GM12878 (cell line): ENCODE data around the gene CCDC178. TPM values are rescaled to one million over a fixed set of nuclear protein-coding genes. Genes with fewer than 3 reads are reported as not detected.

ENCODE experiments used
- ATAC-seq: fragments of 200-7000 bp; cut with Tn5 transposase; 3 replicates; pipeline ENCODE4 v1.9.1; 2020; ENCODE audit warnings: mild to moderate bottlenecking, moderate library complexity
- BruUV-seq: library from RNA; stranded (reverse); fragments of 400-500 nt; replicated peaks from 2 replicates; lab custom pipeline; 2021; lab: Mats Ljungman, UMichigan
- CTCF ChIA-PET: fragments of 300-600 bp; sonication (Branson Sonifier 250); formaldehyde crosslinking; extraction: SDS; loops from one replicate; lab custom pipeline; 2021; ENCODE audit warnings: inconsistent platforms; lab: Yijun Ruan, JAX
- POLR2A ChIA-PET: fragments of 350-600 bp; formaldehyde crosslinking; extraction: SDS; loops from one replicate; lab custom pipeline; 2021; ENCODE audit warnings: inconsistent platforms; lab: Charles Lee
- RAD21 ChIA-PET: fragments of 300-600 bp; sonication (Branson Sonifier 250); formaldehyde crosslinking; loops from one replicate; lab custom pipeline; 2023; ENCODE audit warnings: antibody characterized with exemption; ENCODE audit not compliant: unreplicated experiment; lab: Charles Lee
- SMC1A ChIA-PET: fragments of 300-600 bp; sonication (Branson Sonifier 250); formaldehyde crosslinking; loops from one replicate; lab custom pipeline; 2023; ENCODE audit not compliant: unreplicated experiment, uncharacterized antibody; lab: Charles Lee
- DNase-seq: peaks from one replicate; pipeline ENCODE4 v3.0.0-alpha.2; 2011; ENCODE audit warnings: low read depth, low spot score
- FAIRE-seq: peaks from 3 replicates; lab custom pipeline; 2011; peaks lifted over from hg19 to GRCh38; lab: Jason Lieb, UNC
- H2AFZ ChIP-seq: 2 replicates; pipeline ENCODE4 v1.6.0; 2011; ENCODE audit warnings: low read depth, low read length, control low read depth; ENCODE audit not compliant: control insufficient read depth
- H3K27ac ChIP-seq: 2 replicates; pipeline ENCODE4 v1.5.1; 2011; ENCODE audit warnings: control low read depth; ENCODE audit not compliant: control insufficient read depth, insufficient read depth
- H3K27me3 ChIP-seq, 2 experiments: replicated peaks in 1 of 2; 2 replicates each; pipeline versions ENCODE4 v1.6.0 to v1.6.1; 2011; ENCODE audit warnings: low read length in 1 of 2; ENCODE audit not compliant: control insufficient read depth in 2 of 2, insufficient read depth in 2 of 2
- H3K36me3 ChIP-seq, 2 experiments: 2 replicates each; pipeline ENCODE4 v1.5.1; 2011; ENCODE audit warnings: low read length in 1 of 2; ENCODE audit not compliant: control insufficient read depth in 2 of 2, insufficient read depth in 2 of 2
- H3K4me1 ChIP-seq: 2 replicates; pipeline ENCODE4 v1.6.1; 2011; ENCODE audit warnings: mild to moderate bottlenecking, low read length, moderate library complexity, mixed read lengths; ENCODE audit not compliant: control insufficient read depth, insufficient read depth
- H3K4me2 ChIP-seq: 2 replicates; pipeline ENCODE4 v1.6.0; 2011; ENCODE audit warnings: control low read depth; ENCODE audit not compliant: control insufficient read depth, insufficient read depth
- H3K4me3 ChIP-seq: fragments of 200-600 bp; sonication (generic); 2 replicates; pipeline ENCODE4 v1.5.1; 2016
- H3K79me2 ChIP-seq: 2 replicates; pipeline ENCODE4 v1.6.0; 2011; ENCODE audit warnings: low read length; ENCODE audit not compliant: control insufficient read depth, insufficient read depth
- H3K9ac ChIP-seq: 2 replicates; pipeline ENCODE4 v1.8.0; 2011; ENCODE audit warnings: low read length, control low read depth, mixed read lengths; ENCODE audit not compliant: control insufficient read depth, insufficient read depth
- H3K9me3 ChIP-seq: replicated peaks from 3 replicates; pipeline ENCODE4 v1.5.1; 2011; ENCODE audit warnings: mild to moderate bottlenecking, low read length; ENCODE audit not compliant: control insufficient read depth, insufficient read depth
- H4K20me1 ChIP-seq: 2 replicates; pipeline ENCODE4 v1.6.0; 2011; ENCODE audit not compliant: control insufficient read depth, insufficient read depth
- ASH2L ChIP-seq: fragments of 300-600, 200-600 bp; sonication (generic); IDR thresholded peaks from 2 replicates; pipeline ENCODE4 v1.6.1; 2017; ENCODE audit warnings: low read depth, mild to moderate bottlenecking, borderline replicate concordance
- E2F8 ChIP-seq: fragments of 450-650 bp; IDR thresholded peaks from 2 replicates; pipeline ENCODE4 v1.6.1; 2018; ENCODE audit warnings: mild to moderate bottlenecking, low read depth, moderate library complexity; ENCODE audit not compliant: partially characterized antibody
- ESRRA ChIP-seq: IDR thresholded peaks from 2 replicates; pipeline ENCODE4 v1.6.1; 2012; ENCODE audit warnings: mild to moderate bottlenecking, low read length, improper control_type of control experiment
- MAX ChIP-seq: IDR thresholded peaks from 2 replicates; pipeline ENCODE4 v1.6.1; 2012; ENCODE audit warnings: low read depth, low read length, improper control_type of control experiment
- MEF2A ChIP-seq: IDR thresholded peaks from 2 replicates; pipeline ENCODE4 v1.6.1; 2011; ENCODE audit warnings: low read depth, mild to moderate bottlenecking, low read length, moderate library complexity; ENCODE audit not compliant: insufficient read depth
- MYC ChIP-seq: IDR thresholded peaks from 2 replicates; pipeline ENCODE4 v1.6.1; 2011; ENCODE audit warnings: mild to moderate bottlenecking, low read length, moderate library complexity, inconsistent platforms; ENCODE audit not compliant: insufficient read depth, insufficient replicate concordance, insufficient read length, severe bottlenecking
- POLR2A ChIP-seq: IDR thresholded peaks from 2 replicates; pipeline ENCODE4 v1.6.1; 2011; ENCODE audit warnings: low read depth, mild to moderate bottlenecking, low read length
- RFX5 ChIP-seq: IDR thresholded peaks from 2 replicates; pipeline ENCODE4 v1.6.1; 2011; ENCODE audit warnings: low read depth, low read length, improper control_type of control experiment
- SIX5 ChIP-seq: IDR thresholded peaks from 2 replicates; pipeline ENCODE4 v1.6.1; 2011; ENCODE audit warnings: mild to moderate bottlenecking, low read depth, low read length, moderate library complexity; ENCODE audit not compliant: severe bottlenecking
- SMARCA5 ChIP-seq: fragments of 450-650 bp; IDR thresholded peaks from 2 replicates; pipeline ENCODE4 v1.6.1; 2017; ENCODE audit warnings: mild to moderate bottlenecking
- SREBF1 ChIP-seq: IDR thresholded peaks from 2 replicates; pipeline ENCODE4 v1.6.1; 2012; ENCODE audit warnings: mild to moderate bottlenecking, low read length
- TARDBP ChIP-seq: IDR thresholded peaks from 2 replicates; pipeline ENCODE4 v1.6.1; 2016; ENCODE audit warnings: borderline replicate concordance
- ZNF24 ChIP-seq: fragments of 450-650 bp; IDR thresholded peaks from 2 replicates; pipeline ENCODE4 v1.6.1; 2017; ENCODE audit warnings: antibody characterized with exemption, mild to moderate bottlenecking
- WGBS: methylation state at CpG from one replicate; pipeline ENCODE4 v1.1.6; 2016; ENCODE audit warnings: low lambda C conversion rate; ENCODE audit not compliant: insufficient replicate concordance, insufficient coverage; ENCODE audit errors: missing lambda C conversion rate; 5-methylcytosine and 5-hydroxymethylcytosine counted together
- in situ Hi-C: fragments of 300-500 bp; cut with MboI; formaldehyde crosslinking; loops from 9 replicates; pipeline ENCODE4 v1.14.3; 2018; ENCODE audit warnings: mixed read lengths
- intact Hi-C: fragments of 100-400 bp; cut with micrococcal nuclease; formaldehyde crosslinking; loops from one replicate; pipeline ENCODE4 v1.14.2; 2022; ENCODE audit not compliant: unreplicated experiment
- polyA plus RNA-seq, 11 experiments: library from polyadenylated mRNA; depleted of rRNA in 4 of 11; unstranded in 6 of 11; stranded (reverse) in 5 of 11; fragments of >200 nt; fragmentation: Nextera tagmentation in 4 of 11; fragmentation: Illumina TruSeq in 1 of 11; extraction: Ambion mirVana in 4 of 11; extraction: Trizol in 1 of 11; gene quantifications; 1 replicate in 1 of 11; 2 replicates in 10 of 11; pipeline versions ENCODE4 v1.2.1 to v1.2.3, GENCODE V29; 2011 to 2016; ENCODE audit warnings: inconsistent platforms in 2 of 11, missing spikeins in 2 of 11, low read depth in 1 of 11
- total RNA-seq, 4 experiments: library from RNA; depleted of rRNA in 3 of 4; stranded (reverse); fragments of >200 nt in 3 of 4; fragmentation: Illumina TruSeq in 1 of 4; extraction: Trizol in 1 of 4; gene quantifications; 2 replicates each; pipeline versions ENCODE4 v1.2.1 to v1.2.3, GENCODE V29; 2013 to 2021

Gene CCDC178
- total and polyA plus RNA-seq, 10 of the 15 experiments (the other 5 are each of a cell fraction or from before 2014, with no cell fraction given) = 0.04 TPM; not detected in 9

- ATAC-seq (no peak), DNase-seq (no peak), FAIRE-seq (no peak)
- no peaks in the 10 kb centered on the region for H3K9me3 ChIP-seq
- intact Hi-C loops (no loop called here), in situ Hi-C loops (no loop called here)
- no peak overlapping the region for H2AFZ ChIP-seq
- no peak overlapping the region for H3K27ac ChIP-seq
- no peaks in the 10 kb centered on the region for H3K4me1 ChIP-seq
- H3K4me2 ChIP-seq = no peak overlapping the region
- ChIA-PET SMC1A (no interaction called here), POLR2A (no interaction called here), RAD21 (no interaction called here), CTCF (no interaction called here)
- H4K20me1 ChIP-seq = no peaks in the 10 kb centered on the region
- H3K79me2 ChIP-seq = no peaks in the 10 kb centered on the region
- no peak for TF ChIP-seq MAX
- H3K36me3 ChIP-seq = no peaks in the 10 kb centered on the region
- WGBS = 31% methylated on average over 8 of the region's 8 CpGs
- no peak overlapping the region for H3K9ac ChIP-seq
- BruUV-seq = no TSS peak
- no peaks in the 10 kb centered on the region for H3K27me3 ChIP-seq
- no peak overlapping the region for H3K4me3 ChIP-seq
These were observed 519.4 kb downstream of the CCDC178 start for GRCh38 chr18:32920796-32921787.

- WGBS = 0% methylated on average over 2 of the region's 2 CpGs
- RAD21 ChIA-PET = no interaction called here
- Histone ChIP-seq H4K20me1 (no peaks in the 10 kb centered on the region), H3K9ac (no peak overlapping the region), H3K27me3 (no peaks in the 10 kb centered on the region), H3K9me3 (no peaks in the 10 kb centered on the region), H3K4me1 (no peaks in the 10 kb centered on the region), H3K27ac (no peak overlapping the region), H3K79me2 (no peaks in the 10 kb centered on the region), H2AFZ (no peak overlapping the region), H3K4me2 (no peak overlapping the region), H3K36me3 (no peaks in the 10 kb centered on the region), H3K4me3 (no peak overlapping the region)
- POLR2A ChIA-PET = no interaction called here
- ATAC-seq (peak; percentile 86), FAIRE-seq (no peak), DNase-seq (no peak)
- SMC1A ChIA-PET = no interaction called here
- CTCF ChIA-PET = no interaction called here
- in situ Hi-C loops = no loop called here
- BruUV-seq = no TSS peak
- intact Hi-C loops = no loop called here
- TF ChIP-seq TARDBP (no peak), MYC (no peak), SIX5 (no peak), RFX5 (no peak), ASH2L (no peak), ESRRA (no peak), ZNF24 (no peak), MEF2A (no peak), E2F8 (no peak), POLR2A (no peak), SMARCA5 (no peak), SREBF1 (no peak)
These were observed 520.7 kb downstream of the CCDC178 start for GRCh38 chr18:32919799-32920198.
